ENCODE results near the gene AGAP6. TPM values are rescaled to one million over a fixed set of nuclear protein-coding genes. Genes with fewer than 3 reads are reported as not detected.
"Not testable (repeated sequence)": the region's sequence is repeated elsewhere in the genome, so short reads cannot be mapped to it uniquely, and the experiment has no call there.

AGAP6 gene
- total RNA-seq, 1 experiment from 2014 or later: 13.4 TPM

GRCh38 chr10:49995321-49995720 lies 7.1 kb downstream of the AGAP6 start:
- H2BK5ac ChIP-seq (ENCODE audit: insufficient read length, low read length); H3K4me1 Mint-ChIP-seq; H3K4ac ChIP-seq (ENCODE audit: low read depth, low read length); H3K79me1 ChIP-seq (ENCODE audit: insufficient read depth, low read depth, low read length, poor library complexity, severe bottlenecking); H3K23ac ChIP-seq (ENCODE audit: insufficient read length, low read depth, low read length); H3K27me3 Mint-ChIP-seq (ENCODE audit: low read depth); H2BK20ac ChIP-seq (ENCODE audit: low read depth, low read length, poor library complexity, severe bottlenecking); H4K8ac ChIP-seq (replicated peaks; ENCODE audit: insufficient read length, low read depth, low read length); H3K9me3 Mint-ChIP-seq; H3K56ac ChIP-seq (ENCODE audit: insufficient read length, low read depth, low read length); H3K9me3 ChIP-seq (ENCODE audit: control insufficient read depth, low read depth, low read length); H2AFZ ChIP-seq (ENCODE audit: low read length); H4K20me1 ChIP-seq (ENCODE audit: control insufficient read depth, insufficient read depth, insufficient read length); H3T11ph ChIP-seq (ENCODE audit: low read length); H3K27me3 ChIP-seq (ENCODE audit: insufficient read depth, low read length); H2BK120ac ChIP-seq (ENCODE audit: low read depth, low read length, poor library complexity, severe bottlenecking); H4K5ac ChIP-seq (ENCODE audit: insufficient read length, low read depth, low read length); H3K79me2 ChIP-seq (ENCODE audit: insufficient read depth, low read length); H3K14ac ChIP-seq (ENCODE audit: insufficient read depth, low read length); H2BK15ac ChIP-seq (ENCODE audit: low read depth, low read length); H3K4me2 ChIP-seq (ENCODE audit: insufficient read depth, insufficient read length, low read length); H3K4me1 ChIP-seq (ENCODE audit: insufficient read depth, low read length); H3K9ac ChIP-seq (ENCODE audit: extremely low read depth, insufficient read length, low read length); H2AK5ac ChIP-seq (ENCODE audit: insufficient read length, low read length); H3K4me3 Mint-ChIP-seq; H3K18ac ChIP-seq (ENCODE audit: insufficient read length, low read depth, low read length); H3K27ac ChIP-seq (ENCODE audit: insufficient read length, low read depth, low read length); H4K91ac ChIP-seq (ENCODE audit: insufficient read length, low read depth, low read length); H2BK12ac ChIP-seq (ENCODE audit: insufficient read length, low read depth, low read length); H3K23me2 ChIP-seq (ENCODE audit: insufficient read length, low read depth, low read length, poor library complexity, severe bottlenecking); DNase-seq: not testable (repeated sequence)
- Mint-ChIP-seq H3K36me3 (ENCODE audit: insufficient read depth in 1 of 3, low read depth in 3 of 3) (peaks cover 0 to 12% (median 4%) of the 10 kb centered on the region in 3 experiments; a peak in 3 of 7 replicates), H3K27ac (peak overlapping the region in 1 of 3 experiments; percentile 34; a peak in 1 of 7 replicates)
- no CpG with 5 or more reads among the region's 5 CpGs for WGBS (ENCODE audit: extremely low coverage, insufficient read length, low lambda C conversion rate)

GRCh38 chr10:50014024-50014423 lies 25.8 kb downstream of the AGAP6 start:
- not testable (repeated sequence) for H3K9ac ChIP-seq (ENCODE audit: extremely low read depth, insufficient read length, low read length); H3K23ac ChIP-seq (ENCODE audit: insufficient read length, low read depth, low read length); H3K79me1 ChIP-seq (ENCODE audit: insufficient read depth, low read depth, low read length, poor library complexity, severe bottlenecking); H3K18ac ChIP-seq (ENCODE audit: insufficient read length, low read depth, low read length); H3K4me3 Mint-ChIP-seq; H2BK5ac ChIP-seq (ENCODE audit: insufficient read length, low read length); H2BK12ac ChIP-seq (ENCODE audit: insufficient read length, low read depth, low read length); H3K9me3 ChIP-seq (ENCODE audit: control insufficient read depth, low read depth, low read length); H3K27me3 ChIP-seq (ENCODE audit: insufficient read depth, low read length); H3K56ac ChIP-seq (ENCODE audit: insufficient read length, low read depth, low read length); H3K27me3 Mint-ChIP-seq (ENCODE audit: low read depth); H3K14ac ChIP-seq (ENCODE audit: insufficient read depth, low read length); H4K20me1 ChIP-seq (ENCODE audit: control insufficient read depth, insufficient read depth, insufficient read length); H2BK15ac ChIP-seq (ENCODE audit: low read depth, low read length); H3K4ac ChIP-seq (ENCODE audit: low read depth, low read length); H3T11ph ChIP-seq (ENCODE audit: low read length); H4K5ac ChIP-seq (ENCODE audit: insufficient read length, low read depth, low read length); H3K4me2 ChIP-seq (ENCODE audit: insufficient read depth, insufficient read length, low read length); H2BK120ac ChIP-seq (ENCODE audit: low read depth, low read length, poor library complexity, severe bottlenecking); H3K4me1 Mint-ChIP-seq; H3K36me3 Mint-ChIP-seq (ENCODE audit: insufficient read depth in 1 of 3, low read depth in 3 of 3); DNase-seq; H4K91ac ChIP-seq (ENCODE audit: insufficient read length, low read depth, low read length); H3K27ac ChIP-seq (ENCODE audit: insufficient read length, low read depth, low read length); H2AFZ ChIP-seq (ENCODE audit: low read length); H3K4me1 ChIP-seq (ENCODE audit: insufficient read depth, low read length); H2BK20ac ChIP-seq (ENCODE audit: low read depth, low read length, poor library complexity, severe bottlenecking); H3K79me2 ChIP-seq (ENCODE audit: insufficient read depth, low read length); H4K8ac ChIP-seq (replicated peaks; ENCODE audit: insufficient read length, low read depth, low read length); H2AK5ac ChIP-seq (ENCODE audit: insufficient read length, low read length); H3K23me2 ChIP-seq (ENCODE audit: insufficient read length, low read depth, low read length, poor library complexity, severe bottlenecking); H3K9me3 Mint-ChIP-seq; H3K27ac Mint-ChIP-seq
- no CpG with 5 or more reads among the region's 7 CpGs for WGBS (ENCODE audit: extremely low coverage, insufficient read length, low lambda C conversion rate)
